IMR-90 (cell line): Measurements from ENCODE around the gene PANK4. TPM values are rescaled to one million over a fixed set of nuclear protein-coding genes. Genes with fewer than 3 reads are reported as not detected.

Source experiments
- ATAC-seq: fragments of 200-7000 bp; cut with Tn5 transposase; 2 replicates; pipeline ENCODE4 v1.9.1; 2020; ENCODE audit warnings: low read depth, mild to moderate bottlenecking, moderate library complexity
- BruUV-seq: library from RNA; stranded (reverse); fragments of 400-500 nt; replicated peaks from 2 replicates; lab custom pipeline; 2021; lab: Mats Ljungman, UMichigan
- CTCF ChIA-PET: fragments of 300-600 bp; formaldehyde crosslinking; extraction: SDS; loops from one replicate; lab custom pipeline; 2021; ENCODE audit warnings: antibody characterized with exemption; lab: Yijun Ruan, JAX
- POLR2A ChIA-PET: fragments of 300-600 bp; sonication (Branson Sonifier 250); formaldehyde crosslinking; loops from one replicate; lab custom pipeline; 2022; ENCODE audit warnings: antibody characterized with exemption; ENCODE audit not compliant: unreplicated experiment; lab: Charles Lee
- DNase-seq: peaks from one replicate; pipeline ENCODE4 v3.0.0; 2013
- H2AFZ ChIP-seq: replicated peaks from 2 replicates; pipeline ENCODE3; 2013; ENCODE audit warnings: low read length, mild to moderate bottlenecking; ENCODE audit not compliant: poor library complexity
- H2AK5ac ChIP-seq: 2 replicates; pipeline ENCODE4 v1.6.1; 2013; ENCODE audit warnings: low read depth, low read length, inconsistent platforms
- H2AK9ac ChIP-seq: replicated peaks from 2 replicates; pipeline ENCODE3; 2013; ENCODE audit warnings: mild to moderate bottlenecking, low read depth, low read length, moderate library complexity; ENCODE audit not compliant: poor library complexity
- H2BK120ac ChIP-seq: 2 replicates; pipeline ENCODE4 v1.6.1; 2013; ENCODE audit warnings: low read depth, low read length, inconsistent platforms
- H2BK15ac ChIP-seq: 3 replicates; pipeline ENCODE4 v1.6.1; 2013; ENCODE audit warnings: low read depth, low read length, inconsistent platforms
- H2BK20ac ChIP-seq: 2 replicates; pipeline ENCODE4 v1.6.1; 2013; ENCODE audit warnings: low read depth, mild to moderate bottlenecking, inconsistent platforms, low read length, moderate library complexity
- H2BK5ac ChIP-seq: 2 replicates; pipeline ENCODE4 v1.6.1; 2013; ENCODE audit warnings: mild to moderate bottlenecking, low read depth, low read length, inconsistent platforms; ENCODE audit not compliant: poor library complexity, severe bottlenecking
- H3K14ac ChIP-seq: replicated peaks from 2 replicates; pipeline ENCODE4 v1.6.1; 2013; ENCODE audit warnings: low read depth, low read length, inconsistent platforms
- H3K18ac ChIP-seq: 2 replicates; pipeline ENCODE4 v1.6.1; 2013; ENCODE audit warnings: low read depth, low read length, control low read depth
- H3K23ac ChIP-seq: 2 replicates; pipeline ENCODE4 v1.6.1; 2013; ENCODE audit warnings: low read depth, low read length, inconsistent platforms
- H3K27ac ChIP-seq: 2 replicates; pipeline ENCODE4 v1.5.1; 2013; ENCODE audit warnings: mild to moderate bottlenecking, control low read depth, low read length; ENCODE audit not compliant: insufficient read depth
- H3K27me3 ChIP-seq: 2 replicates; pipeline ENCODE4 v1.6.1; 2013; ENCODE audit warnings: low read length; ENCODE audit not compliant: control insufficient read depth, insufficient read depth
- H3K36me3 ChIP-seq: 2 replicates; pipeline ENCODE4 v1.6.1; 2013; ENCODE audit warnings: low read length, mixed read lengths; ENCODE audit not compliant: control insufficient read depth, insufficient read depth
- H3K4ac ChIP-seq: 2 replicates; pipeline ENCODE4 v1.6.1; 2013; ENCODE audit warnings: low read depth, low read length, inconsistent platforms
- H3K4me1 ChIP-seq: 2 replicates; pipeline ENCODE4 v1.6.1; 2013; ENCODE audit warnings: low read length, mixed read lengths; ENCODE audit not compliant: control insufficient read depth, insufficient read depth
- H3K4me2 ChIP-seq: 2 replicates; pipeline ENCODE4 v1.6.1; 2013; ENCODE audit warnings: low read depth, mild to moderate bottlenecking, control low read depth, low read length, moderate library complexity
- H3K4me3 ChIP-seq: 2 replicates; pipeline ENCODE4 v1.5.1; 2013; ENCODE audit warnings: low read depth, mild to moderate bottlenecking, control low read depth, low read length, moderate library complexity; ENCODE audit not compliant: insufficient read depth
- H3K56ac ChIP-seq: 2 replicates; pipeline ENCODE4 v1.6.1; 2013; ENCODE audit warnings: low read length, inconsistent platforms; ENCODE audit not compliant: insufficient read depth; ENCODE audit errors: extremely low read depth
- H3K79me1 ChIP-seq, 2 experiments: 2 replicates each; pipeline ENCODE4 v1.6.1; 2013; ENCODE audit warnings: low read length in 2 of 2, inconsistent platforms in 1 of 2, low read depth in 1 of 2
- H3K9ac ChIP-seq: 2 replicates; pipeline ENCODE4 v1.6.1; 2013; ENCODE audit warnings: low read depth, low read length, control low read depth
- H3K9me1 ChIP-seq: 2 replicates; pipeline ENCODE4 v1.6.1; 2013; ENCODE audit warnings: low read length, inconsistent platforms; ENCODE audit not compliant: insufficient read depth
- H3K9me3 ChIP-seq: 2 replicates; pipeline ENCODE4 v1.6.1; 2013; ENCODE audit warnings: low read length; ENCODE audit not compliant: control insufficient read depth, insufficient read depth
- H4K20me1 ChIP-seq: 2 replicates; pipeline ENCODE4 v1.6.1; 2013; ENCODE audit warnings: low read length, inconsistent platforms; ENCODE audit not compliant: insufficient read depth
- H4K5ac ChIP-seq: 2 replicates; pipeline ENCODE4 v1.6.1; 2013; ENCODE audit warnings: mild to moderate bottlenecking, low read depth, low read length, control low read depth
- H4K8ac ChIP-seq, 2 experiments: 2 replicates each; pipeline ENCODE4 v1.6.1; 2013; ENCODE audit warnings: low read depth in 2 of 2, low read length in 2 of 2, control low read depth in 1 of 2, inconsistent platforms in 1 of 2
- H4K91ac ChIP-seq: 2 replicates; pipeline ENCODE4 v1.6.1; 2013; ENCODE audit warnings: low read depth, low read length, inconsistent platforms; ENCODE audit not compliant: insufficient read depth
- BHLHE40 ChIP-seq: fragments of 150-350 bp; IDR thresholded peaks from 2 replicates; pipeline ENCODE4 v1.6.1; 2016; ENCODE audit warnings: mild to moderate bottlenecking, low read depth, low read length
- CEBPB ChIP-seq: IDR thresholded peaks from 2 replicates; pipeline ENCODE4 v1.6.1; 2012; ENCODE audit warnings: low read depth, low read length, improper control_type of control experiment
- CHD1 ChIP-seq: IDR thresholded peaks from 2 replicates; pipeline ENCODE4 v1.6.1; 2012; ENCODE audit warnings: low read depth, low read length, improper control_type of control experiment
- FOS ChIP-seq: fragments of 150-350 bp; IDR thresholded peaks from 2 replicates; pipeline ENCODE4 v1.6.1; 2016; ENCODE audit warnings: low read depth, low read length
- MAFK ChIP-seq: IDR thresholded peaks from 2 replicates; pipeline ENCODE4 v1.6.1; 2012; ENCODE audit warnings: low read depth, low read length, improper control_type of control experiment
- MAZ ChIP-seq: IDR thresholded peaks from 2 replicates; pipeline ENCODE4 v1.6.1; 2012; ENCODE audit warnings: low read depth, mild to moderate bottlenecking, low read length, improper control_type of control experiment, moderate library complexity, borderline replicate concordance
- MXI1 ChIP-seq: IDR thresholded peaks from 2 replicates; pipeline ENCODE4 v1.6.1; 2012; ENCODE audit warnings: low read depth, mild to moderate bottlenecking, low read length, moderate library complexity, borderline replicate concordance
- NFE2L2 ChIP-seq: fragments of 150-350 bp; IDR thresholded peaks from 2 replicates; pipeline ENCODE4 v1.6.1; 2016; ENCODE audit warnings: low read depth, mild to moderate bottlenecking, low read length
- POLR2A ChIP-seq: IDR thresholded peaks from 2 replicates; pipeline ENCODE4 v1.6.1; 2012; ENCODE audit warnings: mild to moderate bottlenecking, low read depth, low read length
- RAD21 ChIP-seq: IDR thresholded peaks from 2 replicates; pipeline ENCODE4 v1.6.1; 2012; ENCODE audit warnings: low read length, improper control_type of control experiment
- RCOR1 ChIP-seq: IDR thresholded peaks from 2 replicates; pipeline ENCODE4 v1.6.1; 2012; ENCODE audit warnings: mild to moderate bottlenecking, low read length, improper control_type of control experiment; ENCODE audit not compliant: insufficient replicate concordance
- RFX5 ChIP-seq: IDR thresholded peaks from 2 replicates; pipeline ENCODE4 v1.8.0; 2012; ENCODE audit warnings: low read depth, mild to moderate bottlenecking, low read length, moderate library complexity
- SMC3 ChIP-seq: fragments of 150-350 bp; IDR thresholded peaks from 2 replicates; pipeline ENCODE4 v1.6.1; 2016; ENCODE audit warnings: low read depth, mild to moderate bottlenecking, antibody characterized with exemption, low read length, moderate library complexity
- USF2 ChIP-seq: fragments of 150-350 bp; IDR thresholded peaks from 2 replicates; pipeline ENCODE4 v1.6.1; 2017; ENCODE audit warnings: mild to moderate bottlenecking, antibody characterized with exemption, low read length, low read depth
- WGBS, 2 experiments: methylation state at CpG; one replicate each; pipeline versions ENCODE4 v1.1.5 to v1.1.7; 2013; ENCODE audit warnings: missing lambda C conversion rate in 2 of 2; ENCODE audit not compliant: insufficient read length in 1 of 2; ENCODE audit errors: extremely low coverage in 2 of 2; 5-methylcytosine and 5-hydroxymethylcytosine counted together
- dilution Hi-C: fragments of 300-500 bp; cut with HindIII; formaldehyde crosslinking; loops from one replicate; pipeline ENCODE4 v1.14.3; 2018; ENCODE audit warnings: low sequenced_read_pairs; ENCODE audit not compliant: unreplicated experiment
- in situ Hi-C: fragments of 300-500 bp; cut with MboI; formaldehyde crosslinking; loops from 3 replicates; pipeline ENCODE4 v1.14.3; 2019; ENCODE audit warnings: low sequenced_read_pairs, inconsistent platforms, mixed read lengths
- intact Hi-C: fragments of 100-400 bp; cut with micrococcal nuclease; formaldehyde crosslinking; loops from 2 replicates; pipeline ENCODE4 v1.10.0; 2022
- polyA plus RNA-seq, 3 experiments: library from polyadenylated mRNA; depleted of rRNA; stranded (reverse); fragments of >200 nt; gene quantifications; 2 replicates each; pipeline ENCODE4 v1.2.3, GENCODE V29; 2012; ENCODE audit warnings: low replicate concordance in 1 of 3
- total RNA-seq: library from RNA; depleted of rRNA; stranded (reverse); fragments of >200 nt; gene quantifications from 2 replicates; pipeline ENCODE4 v1.2.3, GENCODE V29; 2012
- TF ChIP-seq, protein P1 (sequence below): conservative IDR thresholded peaks from 2 replicates; pipeline ENCODE4 v1.5.1; 2012; ENCODE audit warnings: mild to moderate bottlenecking, low read depth, low read length, improper control_type of control experiment
- TF ChIP-seq, protein P2 (sequence below): fragments of 150-350 bp; IDR thresholded peaks from 2 replicates; pipeline ENCODE4 v1.6.1; 2016; ENCODE audit warnings: low read depth, mild to moderate bottlenecking, low read length, moderate library complexity, borderline replicate concordance

The PANK4 gene
- total and polyA plus RNA-seq, 2 of the 4 experiments (the other 2 are of a cell fraction) = 14.0 to 18.5 TPM

DNA sequence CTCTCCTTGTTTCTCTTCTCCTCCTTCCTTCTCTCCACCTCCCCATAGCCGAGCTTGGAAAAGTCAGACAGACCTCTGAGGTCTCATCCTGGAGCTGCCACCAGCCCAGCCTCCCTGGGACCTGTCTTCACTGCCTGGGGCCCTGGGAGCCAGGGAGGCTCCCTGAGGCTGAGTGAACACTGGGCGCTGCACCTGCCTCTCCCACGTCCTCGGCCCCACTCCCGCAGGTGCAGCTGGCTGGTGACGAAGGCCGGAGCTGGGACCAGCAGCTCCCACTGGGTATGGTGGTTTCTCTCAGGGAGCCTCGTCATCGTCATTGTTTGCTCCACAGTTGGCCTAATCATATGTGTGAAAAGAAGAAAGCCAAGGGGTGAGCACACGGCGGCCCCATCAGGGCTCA, 35.0 kb upstream of the PANK4 start:
- POLR2A ChIA-PET = no interaction called here
- Histone ChIP-seq H2AFZ (no peak overlapping the region), H4K5ac (no peak overlapping the region), H3K23ac (no peak overlapping the region), H2BK15ac (no peak overlapping the region), H2BK20ac (no peak overlapping the region), H3K56ac (no peak overlapping the region), H3K4ac (no peak overlapping the region), H3K9me1 (no peaks in the 10 kb centered on the region), H4K8ac (no peak overlapping the region), H2BK120ac (no peak overlapping the region), H3K36me3 (no peaks in the 10 kb centered on the region), H3K4me3 (no peak overlapping the region), H3K27me3 (peaks cover 18% of the 10 kb centered on the region), H3K18ac (no peak overlapping the region), H3K27ac (no peak overlapping the region), H3K4me2 (no peak overlapping the region), H2BK5ac (no peak overlapping the region), H4K91ac (no peak overlapping the region), H2AK9ac (no peak overlapping the region), H3K79me1 (no peaks in the 10 kb centered on the region), H4K20me1 (no peaks in the 10 kb centered on the region), H3K9ac (no peak overlapping the region), H3K9me3 (no peaks in the 10 kb centered on the region), H2AK5ac (no peak overlapping the region), H3K14ac (no peak overlapping the region), H3K4me1 (no peaks in the 10 kb centered on the region)
- in situ Hi-C loops = no loop called here
- dilution Hi-C loops = no loop called here
- 73% methylated on average over 9 of the region's 11 CpGs; no CpG with 5 or more reads in 1 of the 2 experiments for WGBS, 2 experiments
- ATAC-seq (no peak), DNase-seq (no peak)
- BruUV-seq = no TSS peak
- intact Hi-C loops = no loop called here
- CTCF ChIA-PET = interaction anchor here (1.0 kb wide), 1 partner anchor 24 kb away, joined by 4 read pairs; no protein-coding TSS in a partner anchor
- TF ChIP-seq MXI1 (no peak), FOS (no peak), MAFK (no peak), RAD21 (no peak), BHLHE40 (no peak), CHD1 (no peak), SMC3 (no peak), CEBPB (no peak), POLR2A (no peak), RFX5 (no peak), RCOR1 (no peak), MAZ (no peak), NFE2L2 (no peak), USF2 (no peak)
- TF ChIP-seq, protein P1, sequence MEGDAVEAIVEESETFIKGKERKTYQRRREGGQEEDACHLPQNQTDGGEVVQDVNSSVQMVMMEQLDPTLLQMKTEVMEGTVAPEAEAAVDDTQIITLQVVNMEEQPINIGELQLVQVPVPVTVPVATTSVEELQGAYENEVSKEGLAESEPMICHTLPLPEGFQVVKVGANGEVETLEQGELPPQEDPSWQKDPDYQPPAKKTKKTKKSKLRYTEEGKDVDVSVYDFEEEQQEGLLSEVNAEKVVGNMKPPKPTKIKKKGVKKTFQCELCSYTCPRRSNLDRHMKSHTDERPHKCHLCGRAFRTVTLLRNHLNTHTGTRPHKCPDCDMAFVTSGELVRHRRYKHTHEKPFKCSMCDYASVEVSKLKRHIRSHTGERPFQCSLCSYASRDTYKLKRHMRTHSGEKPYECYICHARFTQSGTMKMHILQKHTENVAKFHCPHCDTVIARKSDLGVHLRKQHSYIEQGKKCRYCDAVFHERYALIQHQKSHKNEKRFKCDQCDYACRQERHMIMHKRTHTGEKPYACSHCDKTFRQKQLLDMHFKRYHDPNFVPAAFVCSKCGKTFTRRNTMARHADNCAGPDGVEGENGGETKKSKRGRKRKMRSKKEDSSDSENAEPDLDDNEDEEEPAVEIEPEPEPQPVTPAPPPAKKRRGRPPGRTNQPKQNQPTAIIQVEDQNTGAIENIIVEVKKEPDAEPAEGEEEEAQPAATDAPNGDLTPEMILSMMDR = no peak
- TF ChIP-seq, protein P2, sequence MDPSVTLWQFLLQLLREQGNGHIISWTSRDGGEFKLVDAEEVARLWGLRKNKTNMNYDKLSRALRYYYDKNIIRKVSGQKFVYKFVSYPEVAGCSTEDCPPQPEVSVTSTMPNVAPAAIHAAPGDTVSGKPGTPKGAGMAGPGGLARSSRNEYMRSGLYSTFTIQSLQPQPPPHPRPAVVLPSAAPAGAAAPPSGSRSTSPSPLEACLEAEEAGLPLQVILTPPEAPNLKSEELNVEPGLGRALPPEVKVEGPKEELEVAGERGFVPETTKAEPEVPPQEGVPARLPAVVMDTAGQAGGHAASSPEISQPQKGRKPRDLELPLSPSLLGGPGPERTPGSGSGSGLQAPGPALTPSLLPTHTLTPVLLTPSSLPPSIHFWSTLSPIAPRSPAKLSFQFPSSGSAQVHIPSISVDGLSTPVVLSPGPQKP = no peak
